Gastrocnemius medialis (tissue), 4 donors: ENCODE results near the gene BDKRB2.

Experiments
- CTCF ChIP-seq, 5 experiments: fragments of 450-650 bp in 3 of 5; fragments of 200-600 bp in 2 of 5; sonication (generic) in 2 of 5; IDR thresholded peaks in 4 of 5; conservative IDR thresholded peaks in 1 of 5; 1 replicate in 4 of 5; 2 replicates in 1 of 5; pipeline ENCODE4 v1.5.1; 2016 to 2019; ENCODE audit warnings: antibody characterized with exemption in 5 of 5, mild to moderate bottlenecking in 3 of 5, moderate library complexity in 3 of 5
- POLR2A ChIP-seq, 2 donors: fragments of 450-650 bp; IDR thresholded peaks; one replicate each; pipeline ENCODE4 v1.6.1; 2017; ENCODE audit warnings: antibody characterized with exemption in 2 of 2, mild to moderate bottlenecking in 2 of 2, moderate library complexity in 2 of 2

DNA sequence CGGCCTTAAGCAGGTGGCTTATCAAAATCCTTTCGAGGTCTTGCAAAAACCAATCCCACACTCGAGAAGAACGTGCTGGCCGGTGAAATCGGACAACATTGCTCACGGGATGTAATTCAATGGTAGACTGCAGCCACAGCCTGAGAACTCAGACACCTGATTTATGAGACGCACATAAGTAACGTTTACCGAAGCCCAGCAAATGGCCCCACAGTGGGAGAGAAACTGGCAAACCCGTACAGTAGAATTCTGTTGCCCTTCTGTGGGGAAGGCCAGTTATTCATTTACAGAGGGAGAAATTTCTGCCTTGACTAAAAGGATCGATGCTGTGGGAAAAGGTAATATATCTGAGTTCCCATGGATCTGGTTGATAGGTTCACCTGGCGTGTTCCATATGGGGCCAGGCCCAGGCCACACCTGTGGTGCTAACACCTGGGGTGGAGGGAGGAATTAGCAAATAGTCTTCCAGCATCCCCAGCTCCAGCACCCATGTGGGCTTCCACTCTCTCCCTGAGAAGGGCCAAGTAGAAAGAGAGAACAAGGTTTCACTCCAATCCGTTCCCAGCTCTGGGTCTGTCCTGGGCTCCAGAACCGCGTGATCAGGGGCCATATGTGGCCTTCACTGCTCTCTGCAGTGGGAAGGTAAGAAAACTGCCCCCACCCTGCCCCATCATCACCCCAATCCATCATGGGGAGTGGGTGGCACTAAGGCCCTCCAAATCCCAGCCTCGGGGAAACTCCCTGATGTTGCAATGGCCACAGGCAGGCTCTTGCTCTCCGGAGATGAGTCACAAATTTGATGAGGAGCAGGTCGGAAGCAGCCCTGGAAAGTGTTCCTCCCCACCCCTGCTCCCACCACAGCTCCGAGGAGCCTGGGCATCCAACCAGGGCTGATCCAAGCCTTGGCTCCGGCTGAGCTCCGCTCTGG lies 64.1 kb downstream of the BDKRB2 start:
- TF ChIP-seq CTCF (IDR thresholded peaks at IDR 0.05 in 4 of 5, conservative IDR thresholded peaks at IDR 0.05 in 1 of 5) (no peak), POLR2A (IDR thresholded peaks at IDR 0.05) (no peak)
